ENCODE results near the gene MINPP1.

The MINPP1 gene

GRCh38 chr10:87593702-87594101, 89.0 kb downstream of the MINPP1 start:
- TF ChIP-seq CTCF (IDR thresholded peaks at IDR 0.05; ENCODE audit: borderline replicate concordance, insufficient read depth, low read depth, low read length), result no peak
- H3K4me3 ChIP-seq (ENCODE audit: low read depth, low read length), result no peak overlapping the region

GRCh38 chr10:87594181-87594580, 89.5 kb downstream of the MINPP1 start:
- no peak overlapping the region for H3K4me3 ChIP-seq (ENCODE audit: low read depth, low read length)
- TF ChIP-seq CTCF (IDR thresholded peaks at IDR 0.05; ENCODE audit: borderline replicate concordance, insufficient read depth, low read depth, low read length), result no peak

- TF ChIP-seq CTCF (IDR thresholded peaks at IDR 0.05; ENCODE audit: borderline replicate concordance, insufficient read depth, low read depth, low read length), result no peak
- no peak overlapping the region for H3K4me3 ChIP-seq (ENCODE audit: low read depth, low read length)
These were observed 90.2 kb downstream of the MINPP1 start for GRCh38 chr10:87594864-87595263.

- no peak for TF ChIP-seq CTCF (IDR thresholded peaks at IDR 0.05; ENCODE audit: borderline replicate concordance, insufficient read depth, low read depth, low read length)
- H3K4me3 ChIP-seq (ENCODE audit: low read depth, low read length), result no peak overlapping the region
These were observed 91.7 kb downstream of the MINPP1 start for GRCh38 chr10:87596351-87596750.

GRCh38 chr10:87598700-87599099, 94.0 kb downstream of the MINPP1 start:
- no peak for TF ChIP-seq CTCF (IDR thresholded peaks at IDR 0.05; ENCODE audit: borderline replicate concordance, insufficient read depth, low read depth, low read length)
- no peak overlapping the region for H3K4me3 ChIP-seq (ENCODE audit: low read depth, low read length)

- TF ChIP-seq CTCF (IDR thresholded peaks at IDR 0.05; ENCODE audit: borderline replicate concordance, insufficient read depth, low read depth, low read length), result no peak
These were observed 95.9 kb downstream of the MINPP1 start for GRCh38 chr10:87600581-87600980.

More at GRCh38 chr10:87600581-87600980, 95.9 kb downstream of the MINPP1 start:
- no peak overlapping the region for H3K4me3 ChIP-seq (ENCODE audit: low read depth, low read length)
